Measurements from ENCODE around the gene HDAC4. TPM values are rescaled to one million over a fixed set of nuclear protein-coding genes. Genes with fewer than 3 reads are reported as not detected.

Gene HDAC4
- total RNA-seq, 2 donors from 2014 or later = 49.8 to 71.7 TPM

DNA sequence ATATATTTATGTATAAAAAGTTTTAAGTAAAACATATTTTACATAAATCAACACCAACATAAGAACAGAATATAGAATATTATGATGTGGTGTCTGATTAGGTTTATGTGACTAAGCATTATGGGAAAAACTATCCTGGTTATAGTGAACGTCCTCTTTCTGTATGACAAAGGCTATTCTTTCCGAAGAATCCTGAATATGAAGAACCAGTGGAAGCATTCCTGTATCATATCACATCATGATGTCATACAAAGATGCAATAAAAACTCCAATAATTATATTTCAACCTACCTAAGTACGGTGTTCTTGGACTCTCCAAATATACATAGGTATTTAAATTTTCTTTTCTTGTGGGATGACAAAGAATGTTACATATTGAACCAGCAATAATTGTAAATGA, 37.5 kb upstream of the HDAC4 start:
- H3K9me3 Mint-ChIP-seq = peaks cover 3 to 5% of the 10 kb centered on the region in 2 donors
- H3K27me3 Mint-ChIP-seq (ENCODE audit: low read depth) = peaks cover 45% of the 10 kb centered on the region
- peaks cover 18% of the 10 kb centered on the region for H3K4me1 Mint-ChIP-seq (ENCODE audit: low read depth)
- no peak for DNase-seq
- H3K27ac Mint-ChIP-seq = no peak overlapping the region
- H3K4me3 Mint-ChIP-seq = no peak overlapping the region
- ATAC-seq (replicated peaks in 1 of 2) = no peak
- peaks cover 3 to 6% of the 10 kb centered on the region in 2 donors for H3K36me3 Mint-ChIP-seq (ENCODE audit: insufficient read depth in 2 of 2)

DNA sequence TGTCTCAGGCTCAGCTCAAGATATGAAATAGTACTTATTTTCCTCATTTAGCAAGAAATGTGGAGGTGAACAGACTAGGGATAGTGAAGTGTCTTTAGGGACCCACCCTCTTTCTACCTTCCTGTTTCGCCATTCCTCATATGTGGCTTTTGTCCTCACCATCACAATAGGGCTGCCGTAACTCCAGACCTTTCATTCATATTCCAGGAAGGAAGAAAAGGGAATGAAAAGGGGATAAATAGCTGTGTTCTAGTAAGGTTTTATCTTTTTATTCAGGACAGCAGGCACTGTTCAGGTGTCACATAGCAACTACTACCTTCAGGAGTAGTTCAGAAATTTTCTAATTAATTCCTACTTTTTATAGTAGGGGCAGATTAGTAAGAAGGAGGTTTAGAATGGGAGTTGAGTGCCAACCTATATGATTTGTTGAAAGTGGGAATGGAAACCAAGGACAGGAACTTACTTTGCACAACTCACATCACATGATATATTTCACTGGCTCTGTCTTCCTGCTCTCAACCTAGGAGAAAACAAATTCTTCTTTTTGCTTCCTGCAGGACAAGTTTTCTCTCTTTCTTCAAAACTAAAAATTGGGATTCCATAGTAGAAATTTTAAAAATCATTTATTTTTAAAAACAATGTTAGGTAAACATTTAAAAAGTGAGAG, 36.0 kb upstream of the HDAC4 start:
- Mint-ChIP-seq H3K36me3 (ENCODE audit: insufficient read depth in 2 of 2) (peaks cover 3 to 6% of the 10 kb centered on the region in 2 donors), H3K9me3 (peaks cover 3 to 5% of the 10 kb centered on the region in 2 donors), H3K4me1 (ENCODE audit: low read depth) (peaks cover 18% of the 10 kb centered on the region), H3K4me3 (no peak overlapping the region), H3K27ac (no peak overlapping the region), H3K27me3 (ENCODE audit: low read depth) (peaks cover 37% of the 10 kb centered on the region)
- DNase-seq = no peak
- ATAC-seq (replicated peaks in 1 of 2) = no peak

DNA sequence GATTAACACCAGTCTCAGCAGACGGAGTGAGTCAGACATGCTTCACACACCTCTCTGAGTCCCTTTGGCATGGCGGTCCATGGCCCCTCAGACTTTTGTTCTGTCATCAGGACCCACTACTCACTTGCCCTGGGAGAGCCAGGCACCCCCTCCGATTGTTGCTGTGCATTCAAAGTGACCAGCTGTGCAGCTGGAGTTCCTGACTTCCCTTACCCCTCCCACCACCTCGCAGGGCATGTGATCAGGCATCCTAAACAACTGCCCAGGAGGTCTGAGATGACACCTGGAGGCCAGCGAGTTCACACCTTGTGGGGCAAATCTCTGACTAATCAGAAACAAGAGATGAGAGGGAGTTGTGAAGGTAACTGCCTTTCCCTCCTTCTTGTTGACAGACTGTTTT, 35.3 kb upstream of the HDAC4 start:
- Mint-ChIP-seq H3K27me3 (ENCODE audit: low read depth) (peaks cover 30% of the 10 kb centered on the region), H3K9me3 (peaks cover 3 to 5% of the 10 kb centered on the region in 2 donors)

DNA sequence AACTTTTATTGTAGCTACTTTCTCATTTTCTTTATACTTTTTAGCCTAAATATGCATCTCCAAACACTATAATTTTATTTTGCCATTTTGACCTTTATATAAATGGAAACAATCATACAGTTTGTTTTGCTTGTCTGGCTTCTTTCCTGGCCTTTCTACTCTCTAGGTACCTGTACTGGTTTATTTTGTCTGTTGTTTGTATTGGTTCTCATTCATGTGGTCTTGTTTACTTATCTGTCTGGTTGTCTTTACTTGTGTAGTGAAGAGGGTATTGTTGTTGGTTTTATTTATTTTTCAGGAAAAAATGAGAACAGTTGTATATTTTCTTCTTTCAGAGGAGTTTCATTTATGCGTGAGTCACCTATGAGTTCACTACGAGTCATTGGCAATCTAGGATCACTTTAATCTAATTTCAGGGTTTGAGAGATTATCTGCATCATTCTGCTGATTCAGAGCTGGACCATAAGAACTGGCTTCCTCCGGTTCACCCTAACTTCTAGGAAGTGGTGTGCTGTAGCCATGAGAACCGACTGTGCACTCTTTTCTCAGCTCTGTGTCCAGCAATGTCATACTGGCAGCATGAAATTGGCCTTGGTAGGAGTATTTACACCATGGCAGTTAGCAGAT, 33.1 kb upstream of the HDAC4 start:
- H3K4me1 Mint-ChIP-seq (ENCODE audit: low read depth) = peaks cover 6% of the 10 kb centered on the region
- ATAC-seq (replicated peaks in 1 of 2) = peak; percentile 96 to 97
- peaks cover 3 to 5% of the 10 kb centered on the region in 2 donors for H3K9me3 Mint-ChIP-seq
- peaks cover 13% of the 10 kb centered on the region for H3K27me3 Mint-ChIP-seq (ENCODE audit: low read depth)
- peak overlapping the region in 1 of 2 donors; percentile 7 for H3K4me3 Mint-ChIP-seq
- peak overlapping the region; percentile 21 for H3K27ac Mint-ChIP-seq
- DNase-seq = peak; percentile 29 to 42
- peaks cover 3 to 6% of the 10 kb centered on the region in 2 donors for H3K36me3 Mint-ChIP-seq (ENCODE audit: insufficient read depth in 2 of 2)

More for the DNA sequence above, 35.3 kb upstream of the HDAC4 start:
- no peak overlapping the region for H3K27ac Mint-ChIP-seq
- DNase-seq = no peak
- peaks cover 13% of the 10 kb centered on the region for H3K4me1 Mint-ChIP-seq (ENCODE audit: low read depth)
- H3K4me3 Mint-ChIP-seq = no peak overlapping the region
- no peak for ATAC-seq (replicated peaks in 1 of 2)
- peaks cover 3 to 6% of the 10 kb centered on the region in 2 donors for H3K36me3 Mint-ChIP-seq (ENCODE audit: insufficient read depth in 2 of 2)

GRCh38 chr2:239432174-239432573, 31.4 kb upstream of the HDAC4 start:
- peaks cover 3 to 6% of the 10 kb centered on the region in 2 donors for H3K36me3 Mint-ChIP-seq (ENCODE audit: insufficient read depth in 2 of 2)
- H3K27ac Mint-ChIP-seq = no peak overlapping the region
- ATAC-seq (replicated peaks in 1 of 2) = no peak
- peaks cover 6% of the 10 kb centered on the region for H3K4me1 Mint-ChIP-seq (ENCODE audit: low read depth)
- H3K27me3 Mint-ChIP-seq (ENCODE audit: low read depth) = peaks cover 11% of the 10 kb centered on the region
- no peak for DNase-seq
- no peak overlapping the region for H3K4me3 Mint-ChIP-seq
- peaks cover 3 to 5% of the 10 kb centered on the region in 2 donors for H3K9me3 Mint-ChIP-seq

GRCh38 chr2:239431536-239431935, 30.7 kb upstream of the HDAC4 start:
- Mint-ChIP-seq H3K9me3 (peaks cover 3 to 5% of the 10 kb centered on the region in 2 donors), H3K27ac (no peak overlapping the region), H3K27me3 (ENCODE audit: low read depth) (peaks cover 9% of the 10 kb centered on the region), H3K4me3 (no peak overlapping the region), H3K36me3 (ENCODE audit: insufficient read depth in 2 of 2) (peaks cover 3 to 6% of the 10 kb centered on the region in 2 donors), H3K4me1 (ENCODE audit: low read depth) (peaks cover 6% of the 10 kb centered on the region)
- ATAC-seq (replicated peaks in 1 of 2) (no peak), DNase-seq (no peak)

- DNase-seq (no peak), ATAC-seq (replicated peaks in 1 of 2) (no peak)
- Mint-ChIP-seq H3K4me1 (ENCODE audit: low read depth) (peaks cover 6% of the 10 kb centered on the region), H3K9me3 (peaks cover 3 to 5% of the 10 kb centered on the region in 2 donors), H3K4me3 (no peak overlapping the region), H3K36me3 (ENCODE audit: insufficient read depth in 2 of 2) (peaks cover 3 to 6% of the 10 kb centered on the region in 2 donors), H3K27me3 (ENCODE audit: low read depth) (peaks cover 5% of the 10 kb centered on the region), H3K27ac (no peak overlapping the region)
Observed at GRCh38 chr2:239429473-239430350, 28.9 kb upstream of the HDAC4 start.

- ATAC-seq (replicated peaks in 1 of 2) (no peak), DNase-seq (no peak)
- Mint-ChIP-seq H3K9me3 (no peaks in the 10 kb centered on the region), H3K4me1 (ENCODE audit: low read depth) (no peaks in the 10 kb centered on the region), H3K36me3 (ENCODE audit: insufficient read depth in 2 of 2) (no peaks in the 10 kb centered on the region), H3K27me3 (ENCODE audit: low read depth) (peaks cover 7% of the 10 kb centered on the region), H3K27ac (no peak overlapping the region), H3K4me3 (no peak overlapping the region)
Observed at GRCh38 chr2:239425631-239426030, 24.8 kb upstream of the HDAC4 start.

GRCh38 chr2:239424337-239425045, 23.7 kb upstream of the HDAC4 start:
- ATAC-seq (replicated peaks in 1 of 2) (no peak), DNase-seq (no peak)
- no peaks in the 10 kb centered on the region for H3K36me3 Mint-ChIP-seq (ENCODE audit: insufficient read depth in 2 of 2)
- no peaks in the 10 kb centered on the region for H3K4me1 Mint-ChIP-seq (ENCODE audit: low read depth)
- H3K4me3 Mint-ChIP-seq = no peak overlapping the region
- H3K9me3 Mint-ChIP-seq = no peaks in the 10 kb centered on the region
- peaks cover 18% of the 10 kb centered on the region for H3K27me3 Mint-ChIP-seq (ENCODE audit: low read depth)
- peak overlapping the region; percentile 42 for H3K27ac Mint-ChIP-seq

DNA sequence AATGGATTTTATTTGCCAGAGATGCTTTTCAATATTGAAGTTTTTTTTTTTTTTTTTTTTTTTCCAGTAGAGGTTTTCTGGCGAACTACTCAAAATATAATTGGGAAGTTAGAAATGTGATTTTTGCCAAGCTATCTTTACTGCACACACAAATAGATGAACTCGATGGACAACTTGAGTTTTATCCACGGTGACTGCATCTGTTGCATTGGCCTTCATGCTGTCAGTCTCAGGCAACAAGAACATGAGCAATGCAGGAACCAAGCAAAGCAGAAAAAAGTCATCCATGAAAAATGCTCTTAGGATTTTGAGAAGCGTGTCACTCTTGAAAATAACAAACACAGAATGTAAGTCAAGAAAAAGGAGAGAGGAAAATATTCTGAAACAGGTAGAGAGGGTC, 22.7 kb upstream of the HDAC4 start:
- Mint-ChIP-seq H3K27ac (no peak overlapping the region), H3K27me3 (ENCODE audit: low read depth) (peaks cover 19% of the 10 kb centered on the region), H3K36me3 (ENCODE audit: insufficient read depth in 2 of 2) (no peaks in the 10 kb centered on the region), H3K4me3 (no peak overlapping the region), H3K4me1 (ENCODE audit: low read depth) (no peaks in the 10 kb centered on the region), H3K9me3 (no peaks in the 10 kb centered on the region)
- ATAC-seq (replicated peaks in 1 of 2) (no peak), DNase-seq (no peak)

DNA sequence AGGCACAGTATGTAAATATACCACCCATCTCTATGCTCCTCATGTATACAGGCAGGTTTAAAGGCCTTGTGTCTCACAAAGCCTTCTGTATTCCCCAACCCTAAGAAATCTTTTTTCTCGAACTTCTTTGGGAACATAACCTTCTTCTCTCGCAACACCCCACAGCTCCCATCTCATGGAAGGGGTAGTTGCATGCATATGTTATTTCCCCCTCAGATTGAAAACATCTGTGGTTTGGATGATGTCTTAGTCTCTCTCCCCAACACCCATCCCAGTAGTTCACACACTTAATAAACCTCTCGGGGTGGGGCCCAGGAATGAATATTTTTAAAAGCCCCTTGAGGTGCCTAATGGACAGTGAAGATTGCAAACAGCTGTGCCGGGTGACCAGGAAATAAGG, 21.0 kb upstream of the HDAC4 start:
- Mint-ChIP-seq H3K4me3 (no peak overlapping the region), H3K27me3 (ENCODE audit: low read depth) (peaks cover 16% of the 10 kb centered on the region), H3K9me3 (no peaks in the 10 kb centered on the region), H3K27ac (no peak overlapping the region), H3K36me3 (ENCODE audit: insufficient read depth in 2 of 2) (peaks cover 0 to under 1% of the 10 kb centered on the region in 2 donors), H3K4me1 (ENCODE audit: low read depth) (no peaks in the 10 kb centered on the region)
- DNase-seq = no peak
- ATAC-seq (replicated peaks in 1 of 2) = no peak

DNA sequence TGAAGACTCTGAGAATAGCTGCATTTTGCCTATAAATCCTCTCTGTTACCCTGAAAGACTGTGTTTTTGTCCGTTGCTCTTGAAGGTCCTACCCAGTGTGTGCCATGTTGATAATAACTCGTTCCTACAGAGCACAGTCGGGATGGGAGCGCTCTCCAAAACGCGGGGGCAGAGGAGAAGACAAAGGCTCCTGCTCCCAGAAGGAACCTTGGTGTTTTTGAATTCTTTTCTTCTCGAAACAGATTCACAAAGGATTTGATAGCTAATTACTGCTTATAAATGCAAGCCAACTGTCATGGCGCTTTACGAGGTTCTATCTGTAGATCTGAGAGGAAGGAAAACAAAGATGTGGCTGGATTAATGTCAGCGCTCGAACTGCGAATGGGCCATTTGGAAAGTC, 19.3 kb upstream of the HDAC4 start:
- H3K27ac Mint-ChIP-seq = no peak overlapping the region

More for the DNA sequence above, 19.3 kb upstream of the HDAC4 start:
- Mint-ChIP-seq H3K9me3 (no peaks in the 10 kb centered on the region), H3K4me1 (ENCODE audit: low read depth) (no peaks in the 10 kb centered on the region), H3K27me3 (ENCODE audit: low read depth) (peaks cover 16% of the 10 kb centered on the region), H3K36me3 (ENCODE audit: insufficient read depth in 2 of 2) (peaks cover 0 to 2% of the 10 kb centered on the region in 2 donors), H3K4me3 (no peak overlapping the region)
- no peak for ATAC-seq (replicated peaks in 1 of 2)
- DNase-seq = no peak

All from activated T-cell treated with anti-CD3 and anti-CD28 coated beads, Interleukin-2, amount 50 U/mL, for 72 hours (primary cell).